GM19099 (cell line): Measurements from ENCODE around the gene GPC6.

Source experiments
- POLR2A ChIP-seq: IDR thresholded peaks from 3 replicates; pipeline ENCODE4 v1.6.1; 2011; ENCODE audit warnings: low read depth; ENCODE audit not compliant: insufficient read length; ENCODE audit errors: extremely low read depth

GPC6 gene

DNA sequence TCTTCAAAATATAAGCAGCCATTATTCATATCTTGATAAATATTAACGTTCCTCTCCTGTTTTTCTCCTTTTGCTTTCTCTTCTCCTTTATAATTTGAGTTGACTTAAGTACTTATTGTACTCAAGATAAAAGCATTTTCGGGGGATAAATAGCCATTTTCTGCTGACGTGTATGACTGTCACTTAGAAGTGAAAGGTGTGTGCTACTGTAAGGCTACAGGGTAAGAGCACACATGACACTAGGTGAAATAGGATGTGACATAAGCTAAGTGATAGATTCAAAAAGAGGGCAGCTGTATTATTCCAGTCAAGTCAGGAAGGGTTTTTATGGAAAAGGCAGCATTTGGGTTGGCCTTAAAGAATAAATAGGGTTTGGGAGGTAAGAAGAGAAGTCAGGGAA, 128.5 kb downstream of the GPC6 start:
- TF ChIP-seq POLR2A: no peak

DNA sequence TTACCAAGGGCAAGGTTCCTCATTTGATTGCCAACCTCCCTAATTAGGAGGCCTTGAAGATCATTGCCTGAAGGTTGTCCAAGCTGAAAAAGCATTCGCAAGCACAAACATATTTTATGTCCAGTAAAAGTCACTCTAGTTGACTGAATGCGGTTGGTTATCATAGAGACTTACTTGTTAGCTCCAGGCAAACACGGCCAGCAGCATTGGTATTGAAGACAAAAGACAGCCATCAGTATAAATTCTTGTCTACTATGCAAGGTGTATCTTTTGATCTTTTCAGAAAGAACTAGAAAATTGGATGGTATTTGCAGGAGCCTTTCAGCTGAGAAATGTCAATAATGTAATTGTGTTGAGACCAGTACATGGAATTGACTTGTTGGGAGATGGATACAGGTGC, 129.9 kb downstream of the GPC6 start:
- no peak for TF ChIP-seq POLR2A

DNA sequence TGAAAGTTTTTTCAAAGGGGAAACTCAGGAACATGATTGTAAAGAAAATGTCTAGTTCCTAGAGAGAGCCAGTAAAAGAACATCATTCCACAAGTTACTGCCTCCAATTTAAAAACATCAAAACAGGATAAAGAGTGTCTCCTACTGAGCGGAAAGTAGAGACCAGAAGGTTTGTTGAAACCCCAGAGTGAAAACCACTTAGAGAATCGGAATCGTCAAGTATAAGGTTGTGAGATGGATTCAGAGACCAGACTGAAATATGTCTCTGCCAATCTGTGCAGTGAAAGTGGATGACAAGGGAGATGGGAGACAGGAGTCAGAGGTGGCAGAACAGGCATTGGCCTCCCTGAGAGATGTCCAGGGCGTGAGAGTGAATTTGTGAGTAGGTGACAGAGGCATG, 133.4 kb downstream of the GPC6 start:
- TF ChIP-seq POLR2A: no peak

DNA sequence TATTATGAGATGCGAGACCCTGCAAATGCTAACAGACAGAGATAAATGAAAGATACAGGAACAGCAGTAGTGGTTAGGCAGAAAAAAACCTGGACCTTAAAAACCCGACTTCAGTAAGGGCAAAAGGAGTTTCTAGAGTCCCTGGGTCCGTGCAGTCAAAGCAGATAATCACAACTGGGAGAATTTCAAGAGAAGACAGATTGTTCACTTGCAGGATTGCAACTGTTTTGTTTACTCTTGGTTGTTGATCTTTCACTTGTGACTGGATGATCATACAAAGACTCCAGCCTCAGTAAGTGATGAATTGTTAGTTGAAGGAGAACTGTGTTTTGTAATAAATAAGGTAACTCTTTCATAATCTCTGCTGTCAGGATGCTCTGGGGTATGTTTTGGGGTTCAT, 135.1 kb downstream of the GPC6 start:
- no peak for TF ChIP-seq POLR2A

GRCh38 chr13:93364166-93364565, 137.6 kb downstream of the GPC6 start:
- TF ChIP-seq POLR2A: no peak

DNA sequence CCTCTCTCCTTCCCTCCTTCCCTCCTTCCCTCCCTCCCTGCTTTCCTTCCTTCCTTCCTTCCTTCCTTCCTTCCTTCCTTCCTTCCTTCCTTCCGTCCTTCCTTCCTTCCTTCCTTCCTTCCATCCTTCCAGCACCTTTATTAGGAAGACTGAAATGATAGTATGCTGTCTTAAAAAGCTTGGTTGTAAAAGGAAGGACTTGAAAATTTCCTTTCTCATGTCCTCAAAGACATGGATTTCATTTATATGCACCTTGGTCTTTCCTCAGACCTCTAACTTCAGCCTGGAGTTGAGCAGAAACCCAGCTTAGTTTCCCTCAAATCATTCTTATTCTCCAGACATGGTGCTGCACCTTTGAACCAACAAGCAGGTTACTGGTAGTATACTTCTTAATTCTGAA, 141.7 kb downstream of the GPC6 start:
- TF ChIP-seq POLR2A: no peak

- TF ChIP-seq POLR2A: no peak
Measured at GRCh38 chr13:93368718-93369117, 142.1 kb downstream of the GPC6 start.

- no peak for TF ChIP-seq POLR2A
Measured at GRCh38 chr13:93372856-93373255, 146.2 kb downstream of the GPC6 start.

DNA sequence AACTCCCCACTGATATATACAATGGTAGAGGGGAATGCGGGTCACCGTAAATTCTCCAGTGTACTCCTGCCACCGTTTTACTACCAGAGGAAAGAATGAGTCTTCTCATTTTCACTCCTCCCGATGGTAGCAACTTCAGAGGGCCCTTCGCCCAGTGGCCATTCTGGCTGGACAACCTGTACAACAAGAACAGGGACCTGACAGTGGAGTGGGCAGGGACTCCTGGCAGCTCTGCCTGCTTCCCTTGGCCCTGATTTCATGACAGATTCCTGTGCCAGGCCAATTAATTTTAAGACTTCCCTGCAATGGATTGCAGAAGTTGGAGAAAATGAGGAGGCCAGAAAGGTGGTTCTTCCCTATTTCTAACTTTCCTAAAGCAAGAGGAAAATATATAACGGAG, 148.9 kb downstream of the GPC6 start:
- no peak for TF ChIP-seq POLR2A

GRCh38 chr13:93377196-93377595, 150.6 kb downstream of the GPC6 start:
- TF ChIP-seq POLR2A: no peak

GRCh38 chr13:93378184-93378583, 151.6 kb downstream of the GPC6 start:
- no peak for TF ChIP-seq POLR2A

GRCh38 chr13:93386116-93386515, 159.5 kb downstream of the GPC6 start:
- no peak for TF ChIP-seq POLR2A

DNA sequence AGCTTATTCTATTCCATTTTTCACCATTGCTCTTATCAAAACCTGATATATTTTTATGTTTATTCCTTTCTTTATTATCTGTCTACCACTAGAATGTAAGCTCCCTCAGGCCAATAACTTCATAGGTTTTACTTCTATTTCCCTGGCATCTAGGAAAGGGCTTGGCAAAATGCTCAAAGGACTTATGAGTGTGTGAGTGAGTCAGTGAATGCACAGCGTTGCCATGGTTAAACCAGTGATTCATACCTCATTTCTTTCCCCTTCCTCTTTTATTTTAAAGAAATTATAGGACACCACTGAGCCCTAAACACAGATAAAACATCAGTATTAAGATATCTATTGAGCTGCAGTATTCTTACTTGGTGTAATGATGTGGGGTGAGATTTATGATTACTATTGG, 162.1 kb downstream of the GPC6 start:
- no peak for TF ChIP-seq POLR2A

DNA sequence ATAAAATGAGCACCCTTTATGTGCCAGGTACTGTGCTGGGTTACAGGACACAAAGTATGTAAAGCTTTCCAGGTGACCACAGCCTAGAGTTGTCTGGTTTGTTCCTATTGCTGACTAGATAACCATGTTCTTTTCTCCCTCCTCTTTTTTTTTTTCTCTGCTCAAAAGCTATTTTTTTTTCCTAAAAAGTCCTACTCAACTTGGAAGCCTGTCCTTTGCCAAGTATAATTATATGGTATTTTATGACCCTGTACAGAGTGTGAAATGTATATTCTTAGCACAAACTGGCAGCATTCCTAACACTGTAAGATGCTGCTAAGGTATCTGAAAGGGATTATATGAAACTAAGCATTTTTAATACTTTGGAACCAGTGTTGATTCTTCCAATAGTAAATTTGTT, 171.0 kb downstream of the GPC6 start:
- no peak for TF ChIP-seq POLR2A

- TF ChIP-seq POLR2A: no peak
Measured at GRCh38 chr13:93398167-93399035, 171.8 kb downstream of the GPC6 start.

GRCh38 chr13:93399212-93399611, 172.6 kb downstream of the GPC6 start:
- no peak for TF ChIP-seq POLR2A

GRCh38 chr13:93406136-93406535, 179.5 kb downstream of the GPC6 start:
- no peak for TF ChIP-seq POLR2A
